ENCODE data around the gene KLRC4.
"Not testable (repeated sequence)": the region's sequence is repeated elsewhere in the genome, so short reads cannot be mapped to it uniquely, and the experiment has no call there.

Gene KLRC4

GRCh38 chr12:10389904-10390303 is 19.7 kb downstream of the KLRC4 start, which contains the start of gene KLRK1:
Gene KLRK1 (minus strand): TSS chr12:10390041. CDS start chr12:10388810, 1,231 bp downstream.
- Histone ChIP-seq H3K27ac (ENCODE audit: low read depth, low read length) (no peak within 1 kb of the TSS), H3K9ac (ENCODE audit: low read length in 5 of 5) (no peak within 1 kb of the TSS), H3K36me3 (ENCODE audit: control insufficient read depth in 5 of 5, insufficient read depth in 5 of 5, low read length in 5 of 5) (no peaks in the 10 kb centered on the region), H3K4me3 (ENCODE audit: low read depth in 1 of 5, low read length in 5 of 5) (no peak within 1 kb of the TSS), H3K4me1 (ENCODE audit: control insufficient read depth in 5 of 5, insufficient read depth in 5 of 5, low read length in 5 of 5) (peaks cover 0 to 15% (median 6%) of the 10 kb centered on the region in 5 donors), H3K27me3 (ENCODE audit: control insufficient read depth in 5 of 5, insufficient read depth in 4 of 5, low read length in 5 of 5) (no peaks in the 10 kb centered on the region), H3K9me3 (ENCODE audit: control insufficient read depth in 5 of 5, low read length in 5 of 5) (no peaks in the 10 kb centered on the region)

GRCh38 chr12:10388624-10389413 is 20.7 kb downstream of the KLRC4 start:
- H3K27ac ChIP-seq (ENCODE audit: low read depth, low read length), result no peak overlapping the region
- H3K4me1 ChIP-seq (ENCODE audit: control insufficient read depth in 5 of 5, insufficient read depth in 5 of 5, low read length in 5 of 5), result peaks cover 0 to 15% (median 6%) of the 10 kb centered on the region in 5 donors
- H3K4me3 ChIP-seq (ENCODE audit: low read depth in 1 of 5, low read length in 5 of 5), result no peak overlapping the region
- peaks cover 0 to under 1% (median 0%) of the 10 kb centered on the region in 5 donors for H3K9me3 ChIP-seq (ENCODE audit: control insufficient read depth in 5 of 5, low read length in 5 of 5)
- no peaks in the 10 kb centered on the region for H3K27me3 ChIP-seq (ENCODE audit: control insufficient read depth in 5 of 5, insufficient read depth in 4 of 5, low read length in 5 of 5)
- H3K36me3 ChIP-seq (ENCODE audit: control insufficient read depth in 5 of 5, insufficient read depth in 5 of 5, low read length in 5 of 5), result no peaks in the 10 kb centered on the region
- no peak overlapping the region for H3K9ac ChIP-seq (ENCODE audit: low read length in 5 of 5)

GRCh38 chr12:10387498-10387897 is 22.1 kb downstream of the KLRC4 start:
- H3K27ac ChIP-seq (ENCODE audit: low read depth, low read length), result not testable (repeated sequence)

GRCh38 chr12:10386857-10387256 is 22.7 kb downstream of the KLRC4 start:
- Histone ChIP-seq H3K4me1 (ENCODE audit: control insufficient read depth in 5 of 5, insufficient read depth in 5 of 5, low read length in 5 of 5) (peaks cover 0 to 4% (median 0%) of the 10 kb centered on the region in 5 donors), H3K36me3 (ENCODE audit: control insufficient read depth in 5 of 5, insufficient read depth in 5 of 5, low read length in 5 of 5) (no peaks in the 10 kb centered on the region), H3K9ac (ENCODE audit: low read length in 5 of 5) (no peak overlapping the region), H3K27me3 (ENCODE audit: control insufficient read depth in 5 of 5, insufficient read depth in 4 of 5, low read length in 5 of 5) (no peaks in the 10 kb centered on the region), H3K9me3 (ENCODE audit: control insufficient read depth in 5 of 5, low read length in 5 of 5) (peaks cover 0 to 3% (median 0%) of the 10 kb centered on the region in 5 donors), H3K27ac (ENCODE audit: low read depth, low read length) (no peak overlapping the region), H3K4me3 (ENCODE audit: low read depth in 1 of 5, low read length in 5 of 5) (no peak overlapping the region)

More at GRCh38 chr12:10387498-10387897, 22.1 kb downstream of the KLRC4 start:
- not testable (repeated sequence) for H3K9ac ChIP-seq (ENCODE audit: low read length in 5 of 5); H3K9me3 ChIP-seq (ENCODE audit: control insufficient read depth in 5 of 5, low read length in 5 of 5); H3K27me3 ChIP-seq (ENCODE audit: control insufficient read depth in 5 of 5, insufficient read depth in 4 of 5, low read length in 5 of 5); H3K36me3 ChIP-seq (ENCODE audit: control insufficient read depth in 5 of 5, insufficient read depth in 5 of 5, low read length in 5 of 5); H3K4me3 ChIP-seq (ENCODE audit: low read depth in 1 of 5, low read length in 5 of 5)
- H3K4me1 ChIP-seq (ENCODE audit: control insufficient read depth in 5 of 5, insufficient read depth in 5 of 5, low read length in 5 of 5), result peaks cover 0 to 10% (median 3%) of the 10 kb centered on the region in 5 donors

- Histone ChIP-seq H3K27me3 (ENCODE audit: control insufficient read depth in 5 of 5, insufficient read depth in 4 of 5, low read length in 5 of 5) (no peaks in the 10 kb centered on the region), H3K9me3 (ENCODE audit: control insufficient read depth in 5 of 5, low read length in 5 of 5) (peaks cover 0 to 3% (median 0%) of the 10 kb centered on the region in 5 donors), H3K4me1 (ENCODE audit: control insufficient read depth in 5 of 5, insufficient read depth in 5 of 5, low read length in 5 of 5) (peaks cover 0 to 4% (median 0%) of the 10 kb centered on the region in 5 donors), H3K4me3 (ENCODE audit: low read depth in 1 of 5, low read length in 5 of 5) (no peak overlapping the region), H3K9ac (ENCODE audit: low read length in 5 of 5) (no peak overlapping the region), H3K36me3 (ENCODE audit: control insufficient read depth in 5 of 5, insufficient read depth in 5 of 5, low read length in 5 of 5) (no peaks in the 10 kb centered on the region), H3K27ac (ENCODE audit: low read depth, low read length) (no peak overlapping the region)
Observed at GRCh38 chr12:10385166-10385613, 24.4 kb downstream of the KLRC4 start.

GRCh38 chr12:10384191-10384590 is 25.4 kb downstream of the KLRC4 start:
- Histone ChIP-seq H3K27ac (ENCODE audit: low read depth, low read length) (no peak overlapping the region), H3K4me3 (ENCODE audit: low read depth in 1 of 5, low read length in 5 of 5) (no peak overlapping the region)

GRCh38 chr12:10381928-10382628 is 27.5 kb downstream of the KLRC4 start:
- no peak overlapping the region for H3K27ac ChIP-seq (ENCODE audit: low read depth, low read length)
- peaks cover 0 to 3% (median 0%) of the 10 kb centered on the region in 5 donors for H3K9me3 ChIP-seq (ENCODE audit: control insufficient read depth in 5 of 5, low read length in 5 of 5)
- H3K36me3 ChIP-seq (ENCODE audit: control insufficient read depth in 5 of 5, insufficient read depth in 5 of 5, low read length in 5 of 5), result no peaks in the 10 kb centered on the region
- H3K9ac ChIP-seq (ENCODE audit: low read length in 5 of 5), result no peak overlapping the region
- no peak overlapping the region for H3K4me3 ChIP-seq (ENCODE audit: low read depth in 1 of 5, low read length in 5 of 5)
- peaks cover 0 to 3% (median 0%) of the 10 kb centered on the region in 5 donors for H3K4me1 ChIP-seq (ENCODE audit: control insufficient read depth in 5 of 5, insufficient read depth in 5 of 5, low read length in 5 of 5)
- no peaks in the 10 kb centered on the region for H3K27me3 ChIP-seq (ENCODE audit: control insufficient read depth in 5 of 5, insufficient read depth in 4 of 5, low read length in 5 of 5)

More at GRCh38 chr12:10384191-10384590, 25.4 kb downstream of the KLRC4 start:
- Histone ChIP-seq H3K9me3 (ENCODE audit: control insufficient read depth in 5 of 5, low read length in 5 of 5) (peaks cover 0 to 3% (median 0%) of the 10 kb centered on the region in 5 donors), H3K27me3 (ENCODE audit: control insufficient read depth in 5 of 5, insufficient read depth in 4 of 5, low read length in 5 of 5) (no peaks in the 10 kb centered on the region), H3K36me3 (ENCODE audit: control insufficient read depth in 5 of 5, insufficient read depth in 5 of 5, low read length in 5 of 5) (no peaks in the 10 kb centered on the region), H3K4me1 (ENCODE audit: control insufficient read depth in 5 of 5, insufficient read depth in 5 of 5, low read length in 5 of 5) (peaks cover 0 to 4% (median 0%) of the 10 kb centered on the region in 5 donors), H3K9ac (ENCODE audit: low read length in 5 of 5) (no peak overlapping the region)

- H3K27me3 ChIP-seq (ENCODE audit: control insufficient read depth in 5 of 5, insufficient read depth in 4 of 5, low read length in 5 of 5); H3K36me3 ChIP-seq (ENCODE audit: control insufficient read depth in 5 of 5, insufficient read depth in 5 of 5, low read length in 5 of 5); H3K9ac ChIP-seq (ENCODE audit: low read length in 5 of 5): not testable (repeated sequence)
Observed at GRCh38 chr12:10378737-10379136, 30.8 kb downstream of the KLRC4 start.

GRCh38 chr12:10374624-10375018 is 34.9 kb downstream of the KLRC4 start:
- Histone ChIP-seq H3K36me3 (ENCODE audit: control insufficient read depth in 5 of 5, insufficient read depth in 5 of 5, low read length in 5 of 5) (no peaks in the 10 kb centered on the region), H3K9ac (ENCODE audit: low read length in 5 of 5) (no peak overlapping the region), H3K4me1 (ENCODE audit: control insufficient read depth in 5 of 5, insufficient read depth in 5 of 5, low read length in 5 of 5) (peaks cover 0 to 14% (median 8%) of the 10 kb centered on the region in 5 donors), H3K9me3 (ENCODE audit: control insufficient read depth in 5 of 5, low read length in 5 of 5) (no peaks in the 10 kb centered on the region), H3K4me3 (ENCODE audit: low read depth in 1 of 5, low read length in 5 of 5) (no peak overlapping the region), H3K27me3 (ENCODE audit: control insufficient read depth in 5 of 5, insufficient read depth in 4 of 5, low read length in 5 of 5) (no peaks in the 10 kb centered on the region), H3K27ac (ENCODE audit: low read depth, low read length) (no peak overlapping the region)

More at GRCh38 chr12:10378737-10379136, 30.8 kb downstream of the KLRC4 start:
- not testable (repeated sequence) for H3K9me3 ChIP-seq (ENCODE audit: control insufficient read depth in 5 of 5, low read length in 5 of 5); H3K4me1 ChIP-seq (ENCODE audit: control insufficient read depth in 5 of 5, insufficient read depth in 5 of 5, low read length in 5 of 5); H3K4me3 ChIP-seq (ENCODE audit: low read depth in 1 of 5, low read length in 5 of 5); H3K27ac ChIP-seq (ENCODE audit: low read depth, low read length)

- no peak overlapping the region for H3K9ac ChIP-seq (ENCODE audit: low read length in 5 of 5)
- no peak overlapping the region for H3K4me3 ChIP-seq (ENCODE audit: low read depth in 1 of 5, low read length in 5 of 5)
- H3K9me3 ChIP-seq (ENCODE audit: control insufficient read depth in 5 of 5, low read length in 5 of 5), result peaks cover 0 to 1% (median 0%) of the 10 kb centered on the region in 5 donors
- peaks cover 0 to 18% (median 12%) of the 10 kb centered on the region in 5 donors for H3K4me1 ChIP-seq (ENCODE audit: control insufficient read depth in 5 of 5, insufficient read depth in 5 of 5, low read length in 5 of 5)
- no peak overlapping the region for H3K27ac ChIP-seq (ENCODE audit: low read depth, low read length)
- no peaks in the 10 kb centered on the region for H3K27me3 ChIP-seq (ENCODE audit: control insufficient read depth in 5 of 5, insufficient read depth in 4 of 5, low read length in 5 of 5)
- H3K36me3 ChIP-seq (ENCODE audit: control insufficient read depth in 5 of 5, insufficient read depth in 5 of 5, low read length in 5 of 5), result no peaks in the 10 kb centered on the region
Observed at GRCh38 chr12:10372559-10372958, 37.0 kb downstream of the KLRC4 start.

Data from subcutaneous abdominal adipose tissue (tissue), 5 donors.